Heart right ventricle (tissue), 16 donors: Measurements from ENCODE around the gene SPSB1. TPM values are rescaled to one million over a fixed set of nuclear protein-coding genes. Genes with fewer than 3 reads are reported as not detected.

Experiments
- ATAC-seq, 8 donors: fragments of 200-7000 bp; cut with Tn5 transposase; one replicate each; pipeline ENCODE4 v1.9.1; 2020; ENCODE audit warnings: mild to moderate bottlenecking in 8 of 8, moderate library complexity in 8 of 8, moderate number of reproducible peaks in 1 of 8
- DNase-seq, 2 donors: peaks; one replicate each; pipeline ENCODE4 v3.0.0-alpha.2; 2020
- H3K27ac ChIP-seq, 10 donors: fragments of 200-600 bp; sonication (generic) in 2 of 10; one replicate each; pipeline versions ENCODE4 v1.5.0 to v1.8.0; 2020 to 2022; ENCODE audit warnings: mild to moderate bottlenecking in 3 of 10
- H3K27me3 ChIP-seq, 7 donors: fragments of 200-600 bp; one replicate each; pipeline ENCODE4 v1.8.0; 2021 to 2022; ENCODE audit warnings: mild to moderate bottlenecking in 2 of 7
- H3K36me3 ChIP-seq, 9 donors: fragments of 200-600 bp; sonication (generic) in 1 of 9; one replicate each; pipeline versions ENCODE4 v1.5.0 to v1.8.0; 2020 to 2022; ENCODE audit warnings: mild to moderate bottlenecking in 2 of 9
- H3K4me1 ChIP-seq, 9 donors: fragments of 200-600 bp; sonication (generic) in 1 of 9; one replicate each; pipeline versions ENCODE4 v1.5.0 to v1.8.0; 2020 to 2022; ENCODE audit warnings: mild to moderate bottlenecking in 4 of 9
- H3K4me3 ChIP-seq, 10 donors: fragments of 200-600 bp; sonication (generic) in 2 of 10; one replicate each; pipeline versions ENCODE4 v1.5.0 to v1.8.0; 2020 to 2022; ENCODE audit warnings: mild to moderate bottlenecking in 7 of 10, moderate library complexity in 2 of 10
- H3K9me3 ChIP-seq, 11 donors: fragments of 200-600 bp in 10 of 11; sonication (generic) in 2 of 11; one replicate each; pipeline versions ENCODE4 v1.5.0 to v1.8.0; 2013 to 2022; ENCODE audit warnings: mild to moderate bottlenecking in 2 of 11, control low read depth in 1 of 11, moderate library complexity in 1 of 11
- CTCF ChIP-seq, 9 donors: fragments of 200-600 bp; sonication (generic) in 2 of 9; IDR thresholded peaks; one replicate each; pipeline versions ENCODE4 v1.5.0 to v1.8.0; 2021 to 2022; ENCODE audit warnings: antibody characterized with exemption in 9 of 9, mild to moderate bottlenecking in 5 of 9, moderate library complexity in 1 of 9
- WGBS, 2 donors: extraction: QIAGEN DNeasy Blood & Tissue Kit; methylation state at CpG; one replicate each; pipeline ENCODE4 v1.1.7; 2013; ENCODE audit warnings: inconsistent platforms in 1 of 2; 5-methylcytosine and 5-hydroxymethylcytosine counted together
- intact Hi-C, 10 donors: fragments of 100-400 bp; cut with DNase I; formaldehyde crosslinking; loops; one replicate each; pipeline versions ENCODE4 v1.11.1 to v1.14.2; 2022
- polyA plus RNA-seq, 2 donors: library from polyadenylated mRNA; stranded (reverse); fragments of 200-250 nt; gene quantifications; one replicate each; pipeline ENCODE4 v1.2.3, GENCODE V29; 2013
- total RNA-seq, 10 donors: library from RNA; stranded (reverse); fragmentation: NEBNext Ultra II Directional in 3 of 10; extraction: Animal tissue kit (Norgen Biotek cat#: 25700) in 3 of 10; gene quantifications; one replicate each; pipeline versions ENCODE4 v1.2.1 to v1.2.4, GENCODE V29; 2021 to 2023
- donor health status: Arrhythmogenic right ventricular cardiomyopathy.
- donor health status: ischemic (EF 13 %, LVEDD 7.1; RV severe dilation, severe dysfunction).
- donor health status: healthy with polysubstance abuse.
- donor health status: DM: no; HTN: yes; CAD: no.
- donor health status: DM: no; HTN: no; CAD: no.
- donor health status: ischemic (EF 25% LVEDD 6.9; RV normal size, moderate dysfunction).
- donor health status: ischemic (EF 25% LVEDD 5.7; RV mildly dilated, moderate dysfunction).
- donor health status: healthy.
- donor health status: DM: yes; HTN: yes; CAD: no.
- donor health status: Ischemic cardiomyopathy.
- donor health status: ischemic (EF 35%, LVEDD 5.7; RV mildly dilated, moderate dysfunction).
- donor health status: nonischemic (EF 11% LVEDD 7.7; RV severe dilation, severe dysfunction).
- donor health status: DM: yes; HTN: yes; CAD: no.
- donor health status: PGD.
- donor health status: ischemic (EF 29% LVEDD 5.4; RV normal size, mild dysfunction).
- donor health status: nonischemic (EF 23%, LVEDD 6.1; RV moderate dilation, normal function).

Gene SPSB1
- total and polyA plus RNA-seq, 12 donors: 5.5 to 16.5 (median 8.8) TPM

GRCh38 chr1:9406111-9406510 is 113.4 kb downstream of the SPSB1 start:
- no peaks in the 10 kb centered on the region for H3K9me3 ChIP-seq
- no peak for TF ChIP-seq CTCF (IDR thresholded peaks at IDR 0.05)
- ATAC-seq: no peak
- H3K4me3 ChIP-seq: no peak overlapping the region
- intact Hi-C loops: no loop called here
- no peaks in the 10 kb centered on the region for H3K27me3 ChIP-seq
- H3K4me1 ChIP-seq: peaks cover 3 to 18% (median 14%) of the 10 kb centered on the region in 9 donors
- no peaks in the 10 kb centered on the region for H3K36me3 ChIP-seq
- 55 to 58% methylated on average over 7 of the region's 7 CpGs for WGBS, 2 donors
- no peak overlapping the region for H3K27ac ChIP-seq
- DNase-seq: no peak

GRCh38 chr1:9410737-9411297 is 118.1 kb downstream of the SPSB1 start:
- 51 to 59% methylated on average over 7 of the region's 7 CpGs for WGBS, 2 donors
- TF ChIP-seq CTCF (IDR thresholded peaks at IDR 0.05): no peak
- no peak overlapping the region for H3K4me3 ChIP-seq
- ATAC-seq: peak in 1 of 8 donors; percentile 12
- intact Hi-C loops: no loop called here
- peaks cover 8 to 33% (median 24%) of the 10 kb centered on the region in 9 donors for H3K4me1 ChIP-seq
- H3K27me3 ChIP-seq: no peaks in the 10 kb centered on the region
- no peak for DNase-seq
- peak overlapping the region in 2 of 10 donors; percentile 15 to 53 for H3K27ac ChIP-seq
- no peaks in the 10 kb centered on the region for H3K36me3 ChIP-seq
- no peaks in the 10 kb centered on the region for H3K9me3 ChIP-seq

- ATAC-seq: peak; percentile 64 to 92 (median 83)
- Histone ChIP-seq H3K4me1 (peaks cover 8 to 33% (median 24%) of the 10 kb centered on the region in 9 donors), H3K36me3 (no peaks in the 10 kb centered on the region), H3K4me3 (no peak overlapping the region), H3K9me3 (no peaks in the 10 kb centered on the region), H3K27ac (peak overlapping the region; percentile 72 to 92 (median 86)), H3K27me3 (no peaks in the 10 kb centered on the region)
- intact Hi-C loops: loop anchor here in 1 of 10 donors (2.0 kb wide), 1 partner anchor 36 kb away; no protein-coding TSS in a partner anchor
- DNase-seq: peak; percentile 59 to 64
- peak in 1 of 9 donors; percentile 15 for TF ChIP-seq CTCF (IDR thresholded peaks at IDR 0.05)
- WGBS, 2 donors: 18 to 24% methylated on average over 17 of the region's 17 CpGs
These were observed 120.6 kb downstream of the SPSB1 start for GRCh38 chr1:9413071-9413876.

DNA sequence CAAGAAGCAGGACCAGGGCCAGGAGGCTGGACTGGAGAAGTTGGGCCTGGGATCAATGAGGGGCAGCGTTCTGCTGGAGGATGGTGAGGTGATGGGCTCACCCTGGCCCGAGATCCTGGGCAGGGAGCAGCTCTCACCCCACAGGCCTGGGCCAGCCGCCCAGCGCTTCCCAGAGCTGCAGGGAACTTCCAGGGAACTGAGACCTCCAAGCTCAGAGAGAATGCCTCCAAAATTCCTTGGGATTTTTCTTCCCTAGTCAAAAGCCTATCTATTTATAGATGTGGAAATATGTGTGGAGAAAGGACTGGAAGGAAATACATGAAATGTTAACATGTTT is 121.2 kb downstream of the SPSB1 start:
- intact Hi-C loops: loop anchor here in 1 of 10 donors (2.0 kb wide), 1 partner anchor 35 kb away; no protein-coding TSS in a partner anchor
- peaks cover 8 to 33% (median 24%) of the 10 kb centered on the region in 9 donors for H3K4me1 ChIP-seq
- DNase-seq (peak; percentile 50 to 55), ATAC-seq (peak; percentile 50 to 81 (median 68))
- peak overlapping the region; percentile 72 to 92 (median 86) for H3K27ac ChIP-seq
- H3K9me3 ChIP-seq: no peaks in the 10 kb centered on the region
- TF ChIP-seq CTCF (IDR thresholded peaks at IDR 0.05): no peak
- WGBS, 2 donors: 37 to 51% methylated on average over 4 of the region's 4 CpGs
- no peaks in the 10 kb centered on the region for H3K36me3 ChIP-seq
- no peak overlapping the region for H3K4me3 ChIP-seq
- H3K27me3 ChIP-seq: no peaks in the 10 kb centered on the region
